Breast epithelium (tissue), 3 donors: ENCODE data around the gene MGME1.

ENCODE experiments used
- CTCF ChIP-seq, 3 donors: fragments of 450-650 bp; IDR thresholded peaks; one replicate each; pipeline ENCODE4 v1.5.1; 2016 to 2017; ENCODE audit warnings: antibody characterized with exemption in 3 of 3, mild to moderate bottlenecking in 3 of 3, moderate library complexity in 3 of 3
- POLR2A ChIP-seq: fragments of 450-650 bp; IDR thresholded peaks from one replicate; pipeline ENCODE4 v1.6.1; 2016; ENCODE audit warnings: antibody characterized with exemption, mild to moderate bottlenecking, moderate library complexity
- POLR2AphosphoS5 ChIP-seq, 3 donors: sonication (generic); formaldehyde crosslinking; IDR thresholded peaks; one replicate each; pipeline ENCODE4 v1.6.1; 2017; ENCODE audit warnings: antibody characterized with exemption in 3 of 3

DNA sequence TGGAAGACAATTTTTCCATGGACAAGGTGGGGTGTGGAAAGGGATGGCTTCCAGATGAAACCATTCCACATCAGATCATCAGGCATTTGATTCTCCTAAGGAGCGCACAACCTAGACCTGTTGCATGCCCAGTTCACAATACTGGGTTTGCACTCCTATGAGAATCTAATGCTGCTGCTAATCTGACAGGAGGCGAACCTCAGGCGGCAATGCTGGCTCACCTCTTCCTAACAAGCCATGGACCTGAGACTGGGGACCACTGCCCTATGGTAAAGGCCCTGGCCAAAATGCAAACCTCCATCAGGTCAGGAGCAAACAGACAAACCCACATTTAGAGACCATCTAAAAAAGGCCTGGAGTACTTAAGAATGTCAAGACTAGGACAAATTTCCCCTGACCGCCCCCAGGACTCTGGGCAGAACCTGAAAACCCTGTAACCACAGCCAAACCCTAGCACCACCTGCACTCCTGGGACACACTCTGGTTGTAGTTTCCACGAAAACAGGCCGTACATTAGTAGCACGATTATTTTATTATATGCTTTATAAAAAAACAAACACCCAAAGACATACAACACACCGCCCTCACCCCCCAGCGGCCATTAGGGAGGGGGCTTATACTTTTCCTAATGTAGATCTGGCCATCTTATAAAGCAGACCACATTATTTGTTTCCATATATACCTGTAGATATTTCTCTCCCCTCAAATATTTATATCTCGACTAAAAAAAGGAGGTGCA, 27.6 kb upstream of the MGME1 start:
- no peak for TF ChIP-seq CTCF (IDR thresholded peaks at IDR 0.05)
- TF ChIP-seq POLR2A, result no peak
- no peak for TF ChIP-seq POLR2AphosphoS5 (IDR thresholded peaks at IDR 0.05)
